Hematopoietic multipotent progenitor cell treated with erythropoietin and hydrocortisone succinate and interleukin-3 and kit ligand, for 6 days (in vitro differentiated cells): Measurements from ENCODE around the gene GHRH.

Experiments used
- DNase-seq: peaks from one replicate; pipeline ENCODE4 v3.0.0-alpha.2; 2015

The GHRH gene

GRCh38 chr20:37201827-37202162 lies 59.8 kb downstream of the GHRH start:
- no peak for DNase-seq
